NCI-H187 (cell line): Measurements from ENCODE around the gene MAD2L1BP.
A peak's percentile ranks its signal among the peaks of the same experiment; 100 is the strongest.
"Not testable (repeated sequence)": the region's sequence is repeated elsewhere in the genome, so short reads cannot be mapped to it uniquely, and the experiment has no call there.

Experiments
- DNase-seq, 2 experiments: peaks; one replicate each; lab custom pipeline; 2025; lab: John Stamatoyannopoulos, UW

MAD2L1BP gene

DNA sequence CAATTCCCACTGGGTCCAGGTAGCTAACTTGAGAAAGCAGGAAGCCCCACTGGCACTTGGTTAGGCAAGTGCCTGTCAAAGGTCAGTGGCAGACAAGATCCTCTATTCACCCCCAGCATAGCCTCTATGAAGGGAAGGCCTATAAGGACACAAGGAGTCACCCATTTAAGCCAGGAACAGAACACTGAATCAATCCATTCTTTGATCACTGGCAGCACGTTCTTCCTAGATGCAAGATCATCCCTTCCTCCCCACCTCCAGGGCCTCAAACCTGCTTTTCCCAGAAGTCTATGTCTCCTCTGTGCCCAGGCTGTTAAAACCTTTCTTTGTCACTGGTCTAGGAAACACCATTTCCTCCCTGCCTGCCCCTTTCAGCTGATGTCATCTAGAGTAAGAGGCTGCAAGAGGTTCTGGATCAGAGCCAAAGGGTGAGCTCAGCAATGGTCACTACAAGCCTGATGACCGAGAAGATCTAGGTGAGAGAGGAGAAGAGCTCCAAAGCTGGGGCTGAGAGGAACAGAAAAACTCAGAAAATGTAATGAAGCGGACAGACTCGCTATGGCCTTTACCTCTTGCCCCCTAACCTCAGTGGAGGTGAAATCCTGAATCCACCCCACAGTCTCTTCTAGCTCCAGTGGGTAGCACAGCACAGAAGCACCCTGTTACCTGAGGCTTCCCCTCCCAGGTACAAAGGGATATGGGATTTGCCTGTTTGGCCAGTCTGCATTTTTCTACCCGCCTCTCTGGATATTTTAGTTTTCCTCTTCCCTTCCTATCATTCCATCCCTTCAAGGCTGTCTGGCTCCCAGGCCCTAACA, 8.4 kb upstream of the MAD2L1BP start:
- DNase-seq = no peak

DNA sequence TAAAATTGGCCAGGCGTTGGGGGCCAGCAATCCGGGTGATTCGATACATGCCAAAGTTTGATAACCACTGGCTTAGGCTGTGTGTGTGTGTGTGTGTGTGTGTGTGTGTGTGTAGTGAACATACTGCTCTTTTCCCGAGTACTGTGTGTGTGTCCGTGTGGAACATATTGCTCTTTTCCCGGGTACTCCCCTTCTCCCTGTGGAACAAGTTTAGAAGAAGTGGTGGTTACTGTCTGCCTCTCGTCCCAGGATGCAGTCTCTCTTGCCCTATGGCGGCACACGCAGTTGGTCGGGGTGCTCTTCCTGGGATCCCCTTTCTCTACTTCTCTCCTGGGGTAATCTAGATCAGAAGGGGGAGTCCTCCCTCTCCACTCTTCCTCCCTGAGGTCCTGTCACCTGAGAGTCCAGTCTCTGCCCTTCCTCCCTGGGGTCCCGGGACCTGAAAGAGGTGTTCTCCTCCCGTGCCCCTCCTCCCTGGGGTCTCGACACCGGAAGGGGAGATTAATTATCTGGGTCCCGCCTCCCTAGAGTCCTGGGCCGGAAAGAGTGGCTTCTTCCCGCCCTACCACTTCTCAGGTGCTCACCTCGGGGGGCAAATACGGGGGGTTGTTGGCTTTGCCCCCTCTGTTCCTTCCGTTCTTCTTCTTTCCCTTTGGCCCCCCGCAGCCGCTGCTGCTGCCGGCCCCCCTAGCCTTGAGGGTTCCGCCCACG, 7.1 kb upstream of the MAD2L1BP start:
- DNase-seq = no peak

DNA sequence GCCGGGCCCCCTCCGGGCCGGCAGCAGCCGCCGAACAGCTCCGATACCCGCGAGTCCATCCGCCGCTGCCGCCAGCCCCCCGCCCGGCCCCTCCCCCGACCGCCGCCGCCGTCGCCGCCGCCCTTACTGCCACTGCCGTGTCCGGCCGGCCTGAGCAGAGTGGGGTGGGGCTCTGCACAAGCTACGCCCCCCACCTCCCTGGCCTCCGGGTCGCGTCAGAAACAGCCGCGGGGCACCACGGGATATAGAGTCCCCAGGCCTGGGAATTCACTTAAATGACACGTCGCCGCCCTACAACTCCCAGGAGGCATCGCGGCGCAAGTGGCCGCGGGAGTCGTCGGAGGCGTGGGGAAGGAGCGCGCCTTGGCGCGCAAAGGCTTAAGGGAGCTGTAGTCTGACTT, 6.5 kb upstream of the MAD2L1BP start, which contains the start of gene GTPBP2:
TSS of gene GTPBP2 (minus strand) at position 161 of the 401 bp plus-strand sequence. CDS start at position 59, 102 bp downstream.
- peak; percentile 85 to 97 for DNase-seq

DNA sequence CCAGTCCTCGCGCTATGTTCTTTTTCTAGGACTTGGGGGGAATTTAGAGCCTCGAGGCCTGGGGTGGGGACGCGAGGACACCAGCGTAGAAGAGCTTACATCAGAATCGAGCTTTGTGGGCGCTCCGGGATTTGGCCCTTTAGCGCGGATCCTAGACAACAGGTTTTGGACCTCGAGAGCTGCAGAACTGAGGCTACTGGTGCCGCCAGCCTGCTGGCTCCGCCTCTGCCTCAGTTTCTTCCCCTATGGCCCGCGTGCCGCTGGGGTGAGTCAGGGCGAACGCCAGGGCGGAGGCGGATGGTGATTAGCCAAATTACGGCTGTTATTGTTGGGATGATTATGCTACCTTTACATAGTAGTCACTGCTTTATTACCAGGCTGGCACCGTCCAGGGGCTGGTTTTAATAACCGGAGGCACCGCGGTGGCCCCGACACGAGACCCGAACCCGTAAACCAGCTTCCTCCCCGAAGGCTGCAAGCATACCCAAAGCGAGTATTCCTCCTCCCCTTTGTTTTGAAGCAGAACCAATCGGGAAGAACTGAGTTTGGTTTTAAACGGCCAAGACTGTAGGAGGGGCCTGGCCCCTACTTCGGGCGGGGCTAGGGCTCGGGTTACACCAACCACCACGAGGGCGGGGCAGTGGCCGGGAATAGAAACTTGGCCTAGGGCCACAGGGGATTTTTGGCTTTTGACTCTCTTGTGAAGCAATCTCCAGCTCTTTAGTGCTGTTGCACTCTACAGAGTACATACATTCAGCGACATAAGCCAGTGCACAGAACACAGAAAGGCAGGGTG, 5.9 kb upstream of the MAD2L1BP start:
- peak; percentile 91 to 93 for DNase-seq

DNA sequence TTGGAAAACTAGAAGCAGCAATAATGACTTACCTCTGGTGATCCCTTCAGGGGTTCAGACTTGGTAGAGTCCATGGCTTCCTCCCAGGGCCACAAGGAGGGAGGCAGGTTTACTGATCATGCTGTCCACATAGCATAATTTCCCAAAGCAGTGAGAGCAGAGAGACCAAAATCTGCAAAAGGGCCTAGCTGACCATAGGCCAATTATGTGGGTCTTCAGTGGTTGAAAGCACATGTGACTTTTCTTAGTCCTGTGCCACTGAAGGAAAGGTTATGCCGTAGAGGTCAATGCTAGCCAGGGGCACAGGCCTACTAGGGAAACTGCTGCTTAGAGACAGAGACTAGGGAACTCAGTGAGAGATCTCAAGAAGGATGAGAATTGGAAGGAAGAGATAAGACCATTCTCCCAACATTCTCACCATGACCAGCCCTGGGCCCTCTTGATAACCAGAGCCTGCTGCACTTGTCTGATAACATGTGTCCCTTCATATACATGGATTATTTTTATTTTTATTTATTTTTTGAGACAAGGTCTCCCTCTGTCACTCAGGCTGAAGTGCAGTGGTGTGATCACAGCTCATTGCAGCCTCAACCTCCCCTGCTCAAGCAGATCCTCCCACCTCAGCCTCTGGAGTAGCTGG, 4.5 kb upstream of the MAD2L1BP start:
- DNase-seq = no peak

DNA sequence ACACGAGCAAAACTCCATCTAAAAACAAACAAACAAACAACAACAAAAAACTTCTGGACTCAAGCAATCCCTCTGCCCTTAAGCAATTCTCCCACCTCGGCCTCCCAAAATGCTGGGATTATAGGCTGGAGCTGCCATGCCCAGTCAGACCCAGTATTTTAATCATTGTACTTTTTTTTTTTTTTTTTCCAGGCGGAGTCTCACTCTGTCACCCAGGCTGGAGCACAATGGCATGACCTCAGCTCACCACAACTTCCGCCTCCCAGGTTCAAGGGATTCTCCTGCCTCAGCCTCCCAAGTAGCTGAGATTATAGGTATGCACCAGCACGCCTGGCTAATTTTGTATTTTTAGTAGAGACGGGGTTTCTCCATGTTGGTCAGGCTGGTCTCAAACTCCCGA, 2.6 kb upstream of the MAD2L1BP start:
- not testable (repeated sequence) for DNase-seq

DNA sequence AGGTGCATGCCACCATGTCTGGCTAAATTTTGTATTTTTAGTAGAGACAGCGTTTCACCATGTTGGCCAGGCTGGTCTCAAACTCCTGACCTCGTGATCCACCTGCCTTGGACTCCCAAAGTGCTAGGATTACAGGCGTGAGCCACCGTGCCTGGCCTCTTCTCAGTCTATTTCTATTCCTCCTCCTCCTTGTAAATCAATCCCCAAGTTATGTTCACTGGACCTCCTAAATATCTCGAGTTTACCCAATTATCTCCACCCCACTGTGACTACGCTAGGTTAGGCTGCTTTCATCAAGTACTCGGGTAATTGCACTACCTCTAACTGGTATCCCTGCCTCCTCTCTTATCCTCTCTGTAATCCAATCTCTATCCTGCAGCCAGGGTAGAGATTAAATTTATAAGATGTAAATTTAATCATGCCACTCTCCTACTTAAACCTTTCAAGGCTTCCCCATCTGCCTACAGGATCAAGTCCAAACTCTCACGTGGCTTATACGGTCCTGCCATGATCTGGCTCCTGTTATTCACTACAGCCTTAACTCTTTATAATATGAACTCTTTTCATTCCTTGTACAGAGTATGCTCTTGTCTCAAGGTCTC, 837 bp upstream of the MAD2L1BP start:
- no peak for DNase-seq

DNA sequence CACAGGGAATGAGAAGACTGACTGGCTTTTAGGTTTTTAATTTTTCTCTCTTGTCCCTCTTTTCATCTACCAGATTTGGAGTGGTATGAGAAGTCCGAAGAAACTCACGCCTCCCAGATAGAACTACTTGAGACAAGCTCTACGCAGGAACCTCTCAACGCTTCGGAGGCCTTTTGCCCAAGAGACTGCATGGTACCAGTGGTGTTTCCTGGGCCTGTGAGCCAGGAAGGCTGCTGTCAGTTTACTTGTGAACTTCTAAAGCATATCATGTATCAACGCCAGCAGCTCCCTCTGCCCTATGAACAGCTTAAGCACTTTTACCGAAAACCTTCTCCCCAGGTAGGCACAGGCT, 644 bp downstream of the MAD2L1BP start:
- DNase-seq = no peak

DNA sequence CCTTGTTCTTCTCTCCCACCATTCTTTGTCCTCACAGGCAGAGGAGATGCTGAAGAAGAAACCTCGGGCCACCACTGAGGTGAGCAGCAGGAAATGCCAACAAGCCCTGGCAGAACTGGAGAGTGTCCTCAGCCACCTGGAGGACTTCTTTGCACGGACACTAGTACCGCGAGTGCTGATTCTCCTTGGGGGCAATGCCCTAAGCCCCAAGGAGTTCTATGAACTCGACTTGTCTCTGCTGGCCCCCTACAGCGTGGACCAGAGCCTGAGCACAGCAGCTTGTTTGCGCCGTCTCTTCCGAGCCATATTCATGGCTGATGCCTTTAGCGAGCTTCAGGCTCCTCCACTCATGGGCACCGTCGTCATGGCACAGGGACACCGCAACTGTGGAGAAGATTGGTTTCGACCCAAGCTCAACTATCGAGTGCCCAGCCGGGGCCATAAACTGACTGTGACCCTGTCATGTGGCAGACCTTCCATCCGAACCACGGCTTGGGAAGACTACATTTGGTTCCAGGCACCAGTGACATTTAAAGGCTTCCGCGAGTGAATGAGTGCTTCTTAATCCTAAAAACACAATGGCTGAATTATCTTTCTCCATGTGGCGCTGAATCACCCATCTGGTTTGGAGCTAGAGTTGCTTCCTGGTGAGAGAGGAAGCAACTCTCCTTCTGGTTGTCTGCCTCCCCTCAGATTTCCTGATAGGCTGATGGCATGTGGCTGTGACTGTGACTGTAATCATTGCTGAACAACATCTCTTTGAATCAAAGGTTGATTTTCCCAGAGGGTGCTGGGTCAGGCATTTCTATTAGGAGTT, 4.6 kb downstream of the MAD2L1BP start:
- no peak for DNase-seq

DNA sequence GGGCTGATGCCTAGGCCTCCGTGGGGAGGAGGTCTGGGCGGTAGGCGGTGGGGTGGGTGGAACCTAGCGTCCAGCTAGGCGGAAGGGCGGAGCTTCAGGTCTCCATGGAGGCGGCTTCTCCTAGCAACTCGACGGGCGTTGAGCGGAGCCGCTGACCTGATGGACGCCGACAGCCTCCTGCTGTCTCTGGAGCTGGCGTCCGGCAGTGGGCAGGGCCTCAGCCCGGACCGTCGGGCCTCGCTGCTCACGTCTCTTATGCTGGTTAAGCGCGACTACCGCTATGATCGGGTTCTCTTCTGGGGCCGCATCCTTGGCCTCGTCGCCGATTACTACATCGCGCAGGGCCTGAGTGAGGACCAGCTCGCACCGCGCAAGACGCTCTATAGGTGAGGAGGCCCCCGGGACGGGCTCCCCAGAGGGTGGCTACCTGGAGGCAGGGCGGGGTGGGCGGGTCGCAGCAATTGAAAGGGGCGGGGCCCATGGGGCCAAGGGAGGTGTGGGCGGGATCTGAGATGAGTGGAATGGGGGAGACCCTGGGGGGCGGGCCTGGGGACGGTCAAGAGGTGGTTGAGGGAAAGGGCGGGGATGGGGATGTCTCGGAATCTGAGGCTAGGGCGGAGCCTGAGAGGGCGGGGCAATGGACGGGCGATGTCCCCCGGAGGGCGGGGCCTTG, 9.4 kb downstream of the MAD2L1BP start, which contains the start of gene RSPH9:
TSS of gene RSPH9 (plus strand) at position 97 of the 673 bp plus-strand sequence. CDS start at position 160, 63 bp downstream.
- no peak for DNase-seq

DNA sequence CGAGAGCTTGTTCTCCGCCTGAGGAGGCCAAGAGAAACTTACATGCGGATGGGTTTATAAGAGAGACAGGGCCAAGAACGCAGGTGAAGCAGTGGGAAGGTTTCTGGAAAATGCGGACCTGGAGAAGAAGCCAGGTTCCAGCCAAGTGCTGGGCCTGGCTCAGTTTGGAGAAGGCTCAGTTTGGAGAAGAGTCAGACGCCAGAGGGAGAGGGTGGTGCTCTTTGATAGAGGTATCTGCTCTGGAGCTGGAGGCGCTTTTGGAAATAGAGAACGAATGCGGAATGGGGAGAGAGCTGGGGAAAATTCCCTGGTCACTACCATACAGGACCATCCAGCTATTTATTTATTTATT, 9.9 kb downstream of the MAD2L1BP start:
- DNase-seq = no peak

DNA sequence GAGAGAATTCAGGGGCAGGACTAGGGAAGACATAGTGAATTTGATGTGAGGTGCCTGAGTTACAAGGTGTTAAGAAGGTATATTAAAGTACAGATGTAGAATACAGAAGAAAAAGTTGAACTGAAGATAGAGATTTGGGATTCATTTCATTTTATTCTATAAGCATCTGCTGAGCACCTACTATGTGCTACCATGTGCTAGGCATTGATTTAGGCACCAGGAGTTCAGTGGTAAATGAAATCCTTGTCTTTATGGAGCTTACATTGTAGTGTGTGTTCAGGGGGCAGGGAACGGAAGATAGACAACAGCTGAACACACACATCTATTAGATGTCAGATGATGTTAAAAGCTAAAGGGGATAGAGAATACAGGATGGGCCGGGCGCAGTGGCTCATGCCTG, 12.0 kb downstream of the MAD2L1BP start:
- no peak for DNase-seq

DNA sequence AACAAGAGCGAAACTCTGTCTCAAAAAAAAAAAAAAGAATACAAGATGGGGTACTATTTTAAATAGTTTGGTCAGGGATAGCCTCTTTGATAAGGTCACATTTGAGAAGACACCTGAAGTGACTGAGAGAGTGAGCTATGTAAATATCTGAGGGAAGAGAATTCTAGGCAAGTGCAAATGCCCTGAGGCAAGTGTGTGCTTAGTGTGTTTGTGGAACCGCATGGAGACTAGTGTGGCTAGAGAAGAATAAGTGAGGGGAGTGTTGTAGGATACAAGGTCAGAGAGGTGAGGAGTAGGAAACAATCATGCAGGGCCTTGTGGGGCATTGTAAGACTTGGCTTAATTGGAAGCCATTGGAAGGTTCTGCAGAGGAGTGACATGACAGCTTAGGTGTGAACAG, 12.6 kb downstream of the MAD2L1BP start:
- DNase-seq = no peak

DNA sequence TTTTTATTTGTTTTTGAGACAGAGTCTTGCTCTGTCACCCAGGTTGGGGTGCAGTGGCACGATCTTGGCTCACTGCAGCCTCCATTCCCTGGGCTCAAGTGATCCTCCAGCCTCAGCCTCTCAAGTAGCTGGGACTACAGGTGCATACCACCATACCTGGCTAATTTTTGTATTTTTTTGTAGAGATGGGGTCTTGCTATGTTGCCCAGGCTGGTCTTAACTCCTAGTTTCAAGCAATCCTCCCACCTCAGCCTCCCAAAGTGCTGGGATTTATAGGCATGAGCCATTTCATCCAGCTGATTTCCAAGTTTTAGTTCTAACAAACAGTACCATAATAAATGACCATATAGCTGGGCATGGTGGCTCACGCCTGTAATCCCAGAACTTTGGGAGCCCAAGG, 17.2 kb downstream of the MAD2L1BP start:
- not testable (repeated sequence) for DNase-seq

DNA sequence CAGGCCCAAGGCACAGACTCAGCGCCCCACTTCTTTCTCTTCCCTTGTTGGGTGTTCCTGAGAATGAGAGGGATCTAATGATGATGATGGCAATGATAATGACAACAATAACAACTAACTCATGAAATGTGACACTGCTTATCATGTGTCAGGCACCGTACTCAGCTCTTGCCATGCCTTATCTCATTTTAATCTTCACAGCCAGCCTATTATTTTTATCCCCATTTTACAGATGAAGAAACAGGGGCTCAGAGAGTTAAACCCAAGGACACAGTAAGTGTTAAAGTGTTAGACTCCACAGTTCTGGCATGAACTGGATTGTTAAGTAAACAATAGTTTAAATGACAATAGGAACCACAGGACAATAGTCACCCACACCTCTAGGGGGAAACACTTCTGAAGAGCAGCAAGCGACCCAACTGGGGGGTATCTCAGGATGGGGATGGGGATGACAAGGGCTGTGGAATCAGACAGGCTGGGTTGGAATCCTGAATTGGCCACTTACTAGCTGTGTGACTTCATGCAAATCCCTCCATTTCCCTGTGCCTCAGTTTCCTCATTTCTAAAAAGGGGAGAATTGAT, 21.7 kb downstream of the MAD2L1BP start:
- DNase-seq = no peak

DNA sequence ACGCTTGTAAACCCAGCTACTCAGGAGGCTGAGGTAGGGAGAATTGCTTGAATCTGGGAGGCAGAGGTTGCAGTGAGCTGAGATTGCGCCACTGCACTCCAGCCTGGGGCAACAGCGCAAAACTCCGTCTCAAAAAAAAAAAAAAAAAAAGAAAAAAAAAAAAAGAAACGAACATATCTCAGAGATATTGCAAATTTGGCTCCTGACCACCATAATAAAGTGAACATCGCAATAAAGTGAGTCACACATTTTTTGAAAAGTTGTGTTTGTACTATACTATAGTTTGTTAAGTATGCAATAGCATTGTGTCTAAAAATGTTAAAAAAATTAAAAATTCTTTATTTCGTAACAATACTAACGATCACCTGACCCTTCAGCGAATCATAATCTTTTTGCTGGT, 22.5 kb downstream of the MAD2L1BP start:
- DNase-seq = no peak

DNA sequence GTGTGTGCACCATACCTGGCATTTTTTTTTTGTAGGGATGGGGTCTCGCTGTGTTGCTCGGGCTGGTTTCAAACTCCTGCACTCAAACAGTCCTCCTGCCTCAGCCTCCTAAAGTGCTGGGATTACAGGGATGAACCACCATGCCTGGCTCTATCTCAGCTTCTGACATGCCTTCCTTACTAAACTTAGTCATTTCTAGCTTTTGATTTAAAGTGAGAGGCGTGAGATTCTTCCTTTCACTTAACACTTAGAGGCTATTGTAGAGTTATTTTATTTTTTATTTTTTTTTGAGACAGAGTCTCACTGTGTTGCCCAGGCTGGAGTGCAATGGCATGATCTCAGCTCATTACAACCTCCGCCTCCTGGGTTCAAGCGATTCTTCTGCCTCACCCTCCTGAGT, 27.3 kb downstream of the MAD2L1BP start:
- not testable (repeated sequence) for DNase-seq

DNA sequence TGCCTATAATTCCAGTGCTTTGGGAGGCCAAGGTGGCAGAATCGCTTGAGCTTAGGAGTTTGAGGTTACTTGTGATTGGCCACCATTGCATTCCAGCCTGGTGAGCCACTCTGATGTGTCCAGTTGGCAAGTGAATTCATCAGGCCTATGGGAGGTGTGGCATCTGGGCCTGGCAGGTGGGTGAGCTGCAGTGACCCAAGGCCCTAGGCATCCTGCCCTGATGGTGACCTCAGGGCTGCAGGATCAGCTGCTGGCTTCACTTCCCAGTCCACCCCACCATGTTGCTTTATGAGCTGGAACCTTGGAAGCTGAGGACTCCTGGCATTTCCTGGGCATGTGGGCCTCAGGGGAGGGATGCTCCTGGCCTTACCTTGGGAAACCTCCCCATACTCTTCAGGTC, 29.7 kb downstream of the MAD2L1BP start:
- no peak for DNase-seq

DNA sequence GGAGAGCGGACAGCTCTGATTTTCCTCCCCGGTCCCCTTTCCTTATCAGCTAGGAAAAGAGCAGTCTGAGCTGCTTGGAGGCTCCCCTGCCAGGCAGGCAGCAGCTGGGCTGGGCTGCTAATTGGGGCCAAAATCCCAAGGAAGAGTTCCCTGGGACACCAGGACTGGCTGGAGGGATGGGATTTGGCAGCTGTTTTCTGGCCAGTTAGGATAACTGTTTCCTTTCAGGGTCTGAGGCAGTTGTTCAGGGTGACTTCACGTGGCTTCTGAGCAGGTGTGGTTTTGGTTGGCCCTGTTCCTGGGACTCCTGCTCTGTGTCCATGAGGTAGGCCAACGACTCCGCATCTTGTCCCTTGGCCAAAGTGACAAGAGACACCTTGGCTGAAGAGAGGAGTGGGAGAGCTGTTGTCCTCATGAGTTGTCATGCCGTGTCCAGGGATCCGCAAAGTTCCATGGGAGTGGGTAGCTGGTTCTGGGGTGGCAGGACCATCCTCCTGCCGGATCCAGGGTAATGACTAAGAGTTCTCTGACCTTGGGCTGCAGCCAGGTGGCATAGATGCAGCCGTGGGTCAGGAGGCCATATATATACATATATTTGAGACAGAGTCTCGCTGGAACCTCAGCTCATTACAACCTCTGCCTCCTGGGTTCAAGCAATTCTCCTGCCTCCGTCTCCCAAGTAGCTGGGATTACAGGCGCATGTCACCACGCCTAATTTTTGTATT, 30.7 kb downstream of the MAD2L1BP start:
- no peak for DNase-seq
